ENCODE data around the gene PPP2R5C.
"Not testable (repeated sequence)": the region's sequence is repeated elsewhere in the genome, so short reads cannot be mapped to it uniquely, and the experiment has no call there.

The PPP2R5C gene

GRCh38 chr14:101726295-101726953 lies 35.1 kb upstream of the PPP2R5C start:
- Histone ChIP-seq H3K9ac (ENCODE audit: insufficient read length) (no peak overlapping the region), H3K9me3 (ENCODE audit: low read depth, low read length) (no peaks in the 10 kb centered on the region), H3K27ac (no peak overlapping the region), H3K4me3 (no peak overlapping the region), H3K36me3 (ENCODE audit: insufficient read depth, low read length) (no peaks in the 10 kb centered on the region)
- DNase-seq (ENCODE audit: low read depth, low spot score), result no peak
- TF ChIP-seq FOXP2 (optimal IDR thresholded peaks at IDR 0.05; ENCODE audit: control extremely low read depth, extremely low read length, insufficient read depth) (no peak), POLR2AphosphoS5 (IDR thresholded peaks at IDR 0.05; ENCODE audit: borderline replicate concordance, low read depth, low read length) (no peak), EZH2 (IDR thresholded peaks at IDR 0.05) (no peak)

GRCh38 chr14:101726954-101727302 lies 34.6 kb upstream of the PPP2R5C start:
- DNase-seq (ENCODE audit: low read depth, low spot score), result no peak

DNA sequence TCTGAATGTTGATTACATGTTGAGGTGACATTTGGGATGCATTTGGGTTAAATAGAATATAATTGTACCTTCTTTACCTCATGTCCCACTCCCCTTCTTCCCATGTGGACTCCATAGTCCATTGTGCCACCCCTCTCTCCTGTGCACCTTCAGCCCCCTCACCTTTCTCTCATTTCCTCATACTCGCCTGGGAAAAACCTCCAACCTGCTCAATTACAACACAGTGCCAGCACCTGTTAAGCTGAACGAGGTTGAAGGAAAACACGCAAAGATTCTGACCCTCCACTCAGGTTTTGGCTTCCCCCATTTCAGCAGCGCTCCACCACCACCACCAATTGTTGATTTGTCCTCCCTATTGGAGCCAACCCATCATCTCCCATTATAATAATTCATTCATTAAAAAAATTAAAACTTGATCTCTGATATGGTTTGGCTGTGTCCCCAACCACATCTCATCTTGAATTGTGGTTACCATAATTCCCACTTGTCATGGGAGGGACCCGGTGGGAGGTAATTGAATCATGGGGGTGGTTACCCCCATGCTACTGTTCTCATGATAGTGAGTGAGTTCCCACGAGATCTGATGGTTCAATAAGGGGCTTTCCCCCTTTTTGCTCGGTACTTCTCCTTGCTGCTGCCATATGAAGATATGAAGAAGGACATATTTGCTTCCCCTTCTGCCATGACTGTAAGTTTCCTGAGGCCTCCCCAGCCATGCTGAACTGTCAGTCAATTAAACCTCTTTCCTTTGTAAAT lies 33.7 kb upstream of the PPP2R5C start:
- Histone ChIP-seq H3K27ac (no peak overlapping the region), H3K36me3 (ENCODE audit: insufficient read depth, low read length) (no peaks in the 10 kb centered on the region), H3K9ac (ENCODE audit: insufficient read length) (no peak overlapping the region), H3K4me3 (no peak overlapping the region), H3K9me3 (ENCODE audit: low read depth, low read length) (no peaks in the 10 kb centered on the region)
- TF ChIP-seq FOXP2 (optimal IDR thresholded peaks at IDR 0.05; ENCODE audit: control extremely low read depth, extremely low read length, insufficient read depth) (no peak), POLR2AphosphoS5 (IDR thresholded peaks at IDR 0.05; ENCODE audit: borderline replicate concordance, low read depth, low read length) (no peak), EZH2 (IDR thresholded peaks at IDR 0.05) (no peak)
- no peak for DNase-seq (ENCODE audit: low read depth, low spot score)

More at GRCh38 chr14:101726954-101727302, 34.6 kb upstream of the PPP2R5C start:
- Histone ChIP-seq H3K36me3 (ENCODE audit: insufficient read depth, low read length) (no peaks in the 10 kb centered on the region), H3K9me3 (ENCODE audit: low read depth, low read length) (no peaks in the 10 kb centered on the region), H3K4me3 (no peak overlapping the region), H3K27ac (no peak overlapping the region), H3K9ac (ENCODE audit: insufficient read length) (no peak overlapping the region)
- no peak for TF ChIP-seq POLR2AphosphoS5 (IDR thresholded peaks at IDR 0.05; ENCODE audit: borderline replicate concordance, low read depth, low read length)
- TF ChIP-seq EZH2 (IDR thresholded peaks at IDR 0.05), result no peak
- TF ChIP-seq FOXP2 (optimal IDR thresholded peaks at IDR 0.05; ENCODE audit: control extremely low read depth, extremely low read length, insufficient read depth), result no peak

- Histone ChIP-seq H3K9ac (ENCODE audit: insufficient read length) (no peak overlapping the region), H3K4me3 (no peak overlapping the region), H3K36me3 (ENCODE audit: insufficient read depth, low read length) (no peaks in the 10 kb centered on the region), H3K27ac (no peak overlapping the region), H3K9me3 (ENCODE audit: low read depth, low read length) (no peaks in the 10 kb centered on the region)
- TF ChIP-seq POLR2AphosphoS5 (IDR thresholded peaks at IDR 0.05; ENCODE audit: borderline replicate concordance, low read depth, low read length) (no peak), FOXP2 (optimal IDR thresholded peaks at IDR 0.05; ENCODE audit: control extremely low read depth, extremely low read length, insufficient read depth) (no peak), EZH2 (IDR thresholded peaks at IDR 0.05) (no peak)
- DNase-seq (ENCODE audit: low read depth, low spot score), result no peak
Observed at GRCh38 chr14:101728367-101728742, 33.2 kb upstream of the PPP2R5C start.

DNA sequence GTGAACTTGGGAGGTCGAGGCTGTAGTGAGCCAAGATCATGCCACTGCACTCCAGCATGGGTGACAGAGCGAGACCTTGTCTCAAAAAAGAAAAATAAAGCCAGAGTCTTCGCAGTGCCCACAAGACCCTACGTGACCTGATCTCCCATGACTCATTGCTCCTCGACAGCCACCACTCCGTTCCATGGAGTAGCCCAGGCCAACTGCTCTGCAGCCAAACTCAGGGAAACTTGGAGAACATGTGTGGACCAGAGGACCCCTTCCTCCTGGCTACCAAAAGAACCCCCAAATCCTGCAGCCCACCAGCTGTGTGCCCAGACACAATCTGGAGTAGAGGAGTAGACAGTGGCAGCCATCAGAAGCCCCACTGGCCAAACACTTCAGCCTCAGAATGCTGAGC lies 32.1 kb upstream of the PPP2R5C start:
- no peak overlapping the region for H3K4me3 ChIP-seq

GRCh38 chr14:101730157-101730556 lies 31.4 kb upstream of the PPP2R5C start:
- H3K36me3 ChIP-seq (ENCODE audit: insufficient read depth, low read length); H3K4me3 ChIP-seq; H3K9me3 ChIP-seq (ENCODE audit: low read depth, low read length); H3K27ac ChIP-seq; DNase-seq (ENCODE audit: low read depth, low spot score); H3K9ac ChIP-seq (ENCODE audit: insufficient read length): not testable (repeated sequence)

More for the DNA sequence above, 32.1 kb upstream of the PPP2R5C start:
- TF ChIP-seq FOXP2 (optimal IDR thresholded peaks at IDR 0.05; ENCODE audit: control extremely low read depth, extremely low read length, insufficient read depth), result no peak
- no peak for TF ChIP-seq POLR2AphosphoS5 (IDR thresholded peaks at IDR 0.05; ENCODE audit: borderline replicate concordance, low read depth, low read length)
- no peak for TF ChIP-seq EZH2 (IDR thresholded peaks at IDR 0.05)
- no peak overlapping the region for H3K9ac ChIP-seq (ENCODE audit: insufficient read length)
- H3K9me3 ChIP-seq (ENCODE audit: low read depth, low read length), result no peaks in the 10 kb centered on the region
- no peak overlapping the region for H3K27ac ChIP-seq
- no peak for DNase-seq (ENCODE audit: low read depth, low spot score)
- no peaks in the 10 kb centered on the region for H3K36me3 ChIP-seq (ENCODE audit: insufficient read depth, low read length)

- TF ChIP-seq EZH2 (IDR thresholded peaks at IDR 0.05), result no peak
- TF ChIP-seq POLR2AphosphoS5 (IDR thresholded peaks at IDR 0.05; ENCODE audit: borderline replicate concordance, low read depth, low read length), result no peak
- no peak for TF ChIP-seq FOXP2 (optimal IDR thresholded peaks at IDR 0.05; ENCODE audit: control extremely low read depth, extremely low read length, insufficient read depth)
- no peak overlapping the region for H3K27ac ChIP-seq
- no peak overlapping the region for H3K4me3 ChIP-seq
- no peak overlapping the region for H3K9ac ChIP-seq (ENCODE audit: insufficient read length)
- no peaks in the 10 kb centered on the region for H3K9me3 ChIP-seq (ENCODE audit: low read depth, low read length)
- no peak for DNase-seq (ENCODE audit: low read depth, low spot score)
- H3K36me3 ChIP-seq (ENCODE audit: insufficient read depth, low read length), result no peaks in the 10 kb centered on the region
Observed at GRCh38 chr14:101730626-101731186, 30.8 kb upstream of the PPP2R5C start.

GRCh38 chr14:101731187-101732080 lies 30.1 kb upstream of the PPP2R5C start:
- Histone ChIP-seq H3K9ac (ENCODE audit: insufficient read length) (no peak overlapping the region), H3K27ac (no peak overlapping the region), H3K4me3 (no peak overlapping the region), H3K9me3 (ENCODE audit: low read depth, low read length) (no peaks in the 10 kb centered on the region), H3K36me3 (ENCODE audit: insufficient read depth, low read length) (no peaks in the 10 kb centered on the region)
- TF ChIP-seq POLR2AphosphoS5 (IDR thresholded peaks at IDR 0.05; ENCODE audit: borderline replicate concordance, low read depth, low read length) (no peak), EZH2 (IDR thresholded peaks at IDR 0.05) (no peak), FOXP2 (optimal IDR thresholded peaks at IDR 0.05; ENCODE audit: control extremely low read depth, extremely low read length, insufficient read depth) (no peak)
- no peak for DNase-seq (ENCODE audit: low read depth, low spot score)

Data from SK-N-MC (cell line).